ENCODE data around the gene CMYA5. TPM values are rescaled to one million over a fixed set of nuclear protein-coding genes. Genes with fewer than 3 reads are reported as not detected.
A peak's percentile ranks its signal among the peaks of the same experiment; 100 is the strongest.
"Not testable (repeated sequence)": the region's sequence is repeated elsewhere in the genome, so short reads cannot be mapped to it uniquely, and the experiment has no call there.

Gene CMYA5
- polyA plus RNA-seq, 3 donors from 2014 or later, result not detected

- Mint-ChIP-seq H3K27me3 (ENCODE audit: low read depth in 3 of 3) (no peaks in the 10 kb centered on the region), H3K27ac (peak overlapping the region in 5 of 6 donors; percentile 8 to 67 (median 26)), H3K36me3 (peaks cover 16 to 28% (median 19%) of the 10 kb centered on the region in 3 donors), H3K4me3 (no peak overlapping the region), H3K9me3 (no peaks in the 10 kb centered on the region), H3K4me1 (peaks cover 22 to 49% of the 10 kb centered on the region in 2 donors)
- no peak for DNase-seq
Measured at GRCh38 chr5:79691007-79691406, 1.4 kb downstream of the CMYA5 start.

GRCh38 chr5:79692596-79692995 lies 3.0 kb downstream of the CMYA5 start:
- Mint-ChIP-seq H3K36me3 (peaks cover 7 to 16% (median 11%) of the 10 kb centered on the region in 3 donors), H3K4me1 (peaks cover 22 to 49% of the 10 kb centered on the region in 2 donors), H3K27ac (peak overlapping the region in 2 of 6 donors; percentile 31 to 34), H3K27me3 (ENCODE audit: low read depth in 3 of 3) (no peaks in the 10 kb centered on the region), H3K4me3 (peak overlapping the region in 1 of 5 donors; percentile 1), H3K9me3 (no peaks in the 10 kb centered on the region)
- DNase-seq, result no peak

DNA sequence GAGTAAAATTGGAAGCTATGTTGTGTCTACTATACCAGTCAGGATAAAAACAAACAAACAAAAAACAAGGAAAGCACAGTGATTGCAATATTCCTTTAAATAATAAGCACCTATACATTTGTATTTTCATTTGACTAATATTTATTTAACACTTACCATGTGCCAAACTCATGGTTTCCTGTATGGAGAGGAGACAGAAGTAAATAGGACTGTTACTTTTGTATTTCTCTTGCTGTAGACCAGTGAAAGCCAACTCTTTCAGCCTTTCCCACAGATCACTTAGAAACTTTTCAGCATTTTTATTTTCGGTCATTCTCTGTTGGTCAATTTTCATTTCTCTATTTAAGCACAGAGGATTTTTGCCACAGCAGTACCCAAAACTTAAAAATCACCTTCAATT lies 4.5 kb downstream of the CMYA5 start:
- H3K27me3 Mint-ChIP-seq (ENCODE audit: low read depth in 3 of 3), result peaks cover 0 to 1% (median 0%) of the 10 kb centered on the region in 3 donors
- peak overlapping the region; percentile 30 to 59 (median 47) for H3K27ac Mint-ChIP-seq
- H3K36me3 Mint-ChIP-seq, result peaks cover 0 to 6% (median 5%) of the 10 kb centered on the region in 3 donors
- H3K4me3 Mint-ChIP-seq, result peak overlapping the region; percentile 12 to 48 (median 36)
- H3K4me1 Mint-ChIP-seq, result peaks cover 19 to 43% of the 10 kb centered on the region in 2 donors
- peak in 1 of 3 donors; percentile 2 for DNase-seq
- no peaks in the 10 kb centered on the region for H3K9me3 Mint-ChIP-seq

- peaks cover 0 to 6% (median 5%) of the 10 kb centered on the region in 3 donors for H3K36me3 Mint-ChIP-seq
- peak overlapping the region in 5 of 6 donors; percentile 45 to 65 (median 58) for H3K27ac Mint-ChIP-seq
- peak overlapping the region in 3 of 5 donors; percentile 12 to 36 (median 33) for H3K4me3 Mint-ChIP-seq
- H3K27me3 Mint-ChIP-seq (ENCODE audit: low read depth in 3 of 3), result peaks cover 0 to 1% (median 0%) of the 10 kb centered on the region in 3 donors
- DNase-seq, result no peak
- H3K4me1 Mint-ChIP-seq, result peaks cover 19 to 43% of the 10 kb centered on the region in 2 donors
- H3K9me3 Mint-ChIP-seq, result no peaks in the 10 kb centered on the region
Measured at GRCh38 chr5:79694652-79695051, 5.0 kb downstream of the CMYA5 start.

DNA sequence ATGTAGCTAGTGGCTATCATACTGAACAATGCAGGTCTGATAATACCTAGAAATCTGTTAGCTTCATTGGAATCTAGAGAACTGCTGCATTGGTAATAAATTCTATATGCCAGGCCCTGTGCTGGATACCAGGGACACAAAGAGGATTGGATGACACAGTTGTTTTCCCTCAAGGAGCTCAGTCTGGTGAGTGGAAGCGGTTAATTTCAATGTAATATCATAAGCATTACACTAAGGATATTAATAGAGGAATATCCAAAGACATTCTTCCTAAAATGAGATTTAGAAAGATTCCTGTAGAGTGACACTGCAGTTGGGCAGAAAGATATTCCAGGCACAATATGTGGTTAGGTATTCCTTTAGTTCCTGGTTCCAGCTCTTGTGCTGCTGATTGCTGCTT lies 5.9 kb downstream of the CMYA5 start:
- peaks cover 0 to 1% (median 0%) of the 10 kb centered on the region in 3 donors for H3K27me3 Mint-ChIP-seq (ENCODE audit: low read depth in 3 of 3)
- H3K4me1 Mint-ChIP-seq, result peaks cover 19 to 41% of the 10 kb centered on the region in 2 donors
- H3K27ac Mint-ChIP-seq, result peak overlapping the region in 1 of 6 donors; percentile 16
- no peak for DNase-seq
- no peak overlapping the region for H3K4me3 Mint-ChIP-seq
- H3K36me3 Mint-ChIP-seq, result peaks cover 0 to 5% (median under 1%) of the 10 kb centered on the region in 3 donors
- H3K9me3 Mint-ChIP-seq, result no peaks in the 10 kb centered on the region

GRCh38 chr5:79697222-79698170 lies 7.9 kb downstream of the CMYA5 start:
- Mint-ChIP-seq H3K27me3 (ENCODE audit: low read depth in 3 of 3) (peaks cover 0 to 1% (median 0%) of the 10 kb centered on the region in 3 donors), H3K36me3 (no peaks in the 10 kb centered on the region), H3K27ac (no peak overlapping the region), H3K4me3 (no peak overlapping the region), H3K4me1 (peaks cover 19 to 33% of the 10 kb centered on the region in 2 donors), H3K9me3 (no peaks in the 10 kb centered on the region)
- no peak for DNase-seq

DNA sequence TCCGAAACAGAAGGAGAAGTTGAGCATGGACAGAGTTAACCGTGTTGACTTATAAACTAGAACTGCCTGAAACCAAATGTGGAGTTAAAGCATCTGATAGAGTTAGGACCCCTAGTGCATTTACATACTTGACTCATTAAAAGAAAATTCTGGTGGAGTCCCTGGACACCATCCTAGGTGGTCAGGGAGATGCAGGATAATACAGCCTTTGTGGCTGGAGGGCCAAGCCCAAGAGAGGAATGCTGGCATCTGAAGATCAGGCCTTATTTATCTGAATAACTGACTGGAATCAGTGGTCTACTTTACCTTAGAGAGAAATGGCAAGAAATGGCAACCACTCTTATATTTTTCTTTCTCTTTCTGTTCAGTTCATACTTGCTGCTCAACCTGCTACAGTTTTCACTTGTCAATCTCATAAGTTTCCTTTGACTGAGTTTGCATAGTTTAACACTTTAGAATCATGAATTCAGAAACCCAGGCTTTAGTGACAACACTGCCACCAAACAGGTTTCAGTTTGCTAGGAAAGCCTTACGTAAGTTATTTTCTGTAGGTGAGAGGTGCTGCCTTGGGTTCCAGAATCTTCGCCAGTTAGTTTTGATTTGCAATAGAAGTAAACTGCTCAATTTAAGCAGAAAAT lies 10.2 kb downstream of the CMYA5 start:
- Mint-ChIP-seq H3K36me3 (no peaks in the 10 kb centered on the region), H3K27me3 (ENCODE audit: low read depth in 3 of 3) (peaks cover 0 to 1% (median 0%) of the 10 kb centered on the region in 3 donors), H3K4me1 (peaks cover 2 to 9% of the 10 kb centered on the region in 2 donors), H3K27ac (no peak overlapping the region), H3K4me3 (no peak overlapping the region), H3K9me3 (no peaks in the 10 kb centered on the region)
- DNase-seq, result no peak

- Mint-ChIP-seq H3K27me3 (ENCODE audit: low read depth in 3 of 3) (peaks cover 0 to 1% (median 0%) of the 10 kb centered on the region in 3 donors), H3K4me3 (no peak overlapping the region), H3K9me3 (peaks cover 0 to 6% (median 0%) of the 10 kb centered on the region in 6 donors), H3K4me1 (no peaks in the 10 kb centered on the region), H3K27ac (no peak overlapping the region), H3K36me3 (peaks cover 3 to 6% (median 4%) of the 10 kb centered on the region in 3 donors)
- DNase-seq, result peak in 1 of 3 donors; percentile 3
Measured at GRCh38 chr5:79702606-79703380, 13.2 kb downstream of the CMYA5 start.

- no peak for DNase-seq
- Mint-ChIP-seq H3K36me3 (peaks cover 3 to 6% (median 4%) of the 10 kb centered on the region in 3 donors), H3K27me3 (ENCODE audit: low read depth in 3 of 3) (peaks cover 0 to under 1% (median 0%) of the 10 kb centered on the region in 3 donors), H3K4me3 (no peak overlapping the region), H3K4me1 (no peaks in the 10 kb centered on the region), H3K9me3 (peaks cover 0 to 6% (median 0%) of the 10 kb centered on the region in 6 donors), H3K27ac (no peak overlapping the region)
Measured at GRCh38 chr5:79703381-79703645, 13.7 kb downstream of the CMYA5 start.

GRCh38 chr5:79704553-79704952 lies 14.9 kb downstream of the CMYA5 start:
- Mint-ChIP-seq H3K9me3 (peaks cover 0 to 6% (median 0%) of the 10 kb centered on the region in 6 donors), H3K4me3 (no peak overlapping the region), H3K27me3 (ENCODE audit: low read depth in 3 of 3) (no peaks in the 10 kb centered on the region), H3K4me1 (no peaks in the 10 kb centered on the region), H3K36me3 (peaks cover 3 to 6% (median 4%) of the 10 kb centered on the region in 3 donors), H3K27ac (no peak overlapping the region)
- DNase-seq, result no peak

DNA sequence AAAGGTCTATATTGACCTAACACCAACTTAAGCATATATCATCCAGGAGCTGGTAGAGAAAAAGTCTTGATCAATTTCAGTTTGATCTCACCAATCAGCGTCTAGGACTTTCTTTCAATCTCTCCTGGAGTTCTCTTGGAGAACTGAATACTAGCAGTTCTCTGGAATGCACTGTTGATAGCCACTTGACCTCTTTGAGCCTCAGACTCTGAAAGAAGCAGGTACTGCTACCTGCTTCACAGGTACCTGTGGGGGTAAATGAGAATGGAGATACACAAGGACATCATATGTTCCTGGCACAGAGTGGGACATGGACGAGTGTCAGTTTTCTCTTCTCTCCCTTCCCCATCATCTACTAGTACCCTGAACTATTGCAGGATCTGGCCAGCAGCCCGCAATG lies 16.0 kb downstream of the CMYA5 start:
- Mint-ChIP-seq H3K36me3 (peaks cover 3 to 6% (median 4%) of the 10 kb centered on the region in 3 donors), H3K9me3 (peaks cover 0 to 6% (median 0%) of the 10 kb centered on the region in 6 donors), H3K27ac (no peak overlapping the region), H3K27me3 (ENCODE audit: low read depth in 3 of 3) (no peaks in the 10 kb centered on the region), H3K4me3 (no peak overlapping the region), H3K4me1 (no peaks in the 10 kb centered on the region)
- DNase-seq, result no peak

DNA sequence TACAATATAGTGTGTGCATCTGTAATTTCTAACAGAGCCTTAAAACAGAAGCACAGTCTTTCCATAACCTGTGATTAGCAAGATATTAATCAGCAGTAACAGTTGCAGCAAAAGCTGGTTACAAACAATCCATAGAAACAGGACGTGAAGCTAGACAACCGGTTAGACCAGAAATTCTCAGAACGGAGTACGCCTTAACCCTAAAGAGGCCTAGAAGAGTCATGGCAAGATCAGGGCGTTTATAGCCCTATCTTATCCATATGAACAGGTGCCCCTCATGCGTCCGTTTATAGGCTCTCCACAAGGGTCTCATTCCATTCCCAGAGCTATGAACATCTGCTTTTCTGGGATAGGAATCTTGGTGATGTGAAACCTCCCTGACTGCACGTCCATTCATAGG lies 16.7 kb downstream of the CMYA5 start:
- not testable (repeated sequence) for H3K27me3 Mint-ChIP-seq (ENCODE audit: low read depth in 3 of 3); H3K9me3 Mint-ChIP-seq

DNA sequence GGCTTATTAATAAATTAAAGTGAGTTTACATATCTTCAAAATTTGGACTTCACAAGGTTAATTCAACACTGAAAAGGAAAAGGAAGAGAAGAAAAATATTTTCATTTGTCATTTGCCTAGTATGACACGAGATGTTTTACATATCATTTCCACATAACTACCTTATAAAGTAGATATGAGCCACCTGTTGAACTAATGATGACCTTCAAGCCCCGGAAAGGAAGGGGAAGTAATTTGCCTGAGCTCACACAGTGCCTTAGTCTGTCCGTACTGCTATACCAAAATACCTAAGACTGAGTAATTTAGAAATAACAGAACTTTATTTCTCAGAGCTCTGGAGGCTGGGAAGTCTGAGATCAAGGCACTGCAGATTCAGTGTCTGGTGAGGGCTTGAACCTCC lies 17.9 kb downstream of the CMYA5 start:
- no peak for DNase-seq
- H3K9me3 Mint-ChIP-seq, result peaks cover 0 to 6% (median 0%) of the 10 kb centered on the region in 6 donors
- H3K27me3 Mint-ChIP-seq (ENCODE audit: low read depth in 3 of 3), result no peaks in the 10 kb centered on the region
- peaks cover 3 to 6% (median 4%) of the 10 kb centered on the region in 3 donors for H3K36me3 Mint-ChIP-seq
- H3K4me3 Mint-ChIP-seq, result no peak overlapping the region
- no peaks in the 10 kb centered on the region for H3K4me1 Mint-ChIP-seq
- no peak overlapping the region for H3K27ac Mint-ChIP-seq

More for the DNA sequence above, 16.7 kb downstream of the CMYA5 start:
- H3K27ac Mint-ChIP-seq, H3K36me3 Mint-ChIP-seq, H3K4me1 Mint-ChIP-seq, DNase-seq, H3K4me3 Mint-ChIP-seq: not testable (repeated sequence)

All from immature natural killer cell (primary cell).